Keratinocyte (primary cell): ENCODE results near the gene GSPT2.

Source experiments
- EZH2 ChIP-seq: IDR thresholded peaks from one replicate; pipeline ENCODE4 v1.6.1; 2012; ENCODE audit warnings: inconsistent platforms, mild to moderate bottlenecking, low read length, moderate library complexity
- TF ChIP-seq, protein P1 (sequence below), 3 experiments: IDR thresholded peaks in 1 of 3; conservative IDR thresholded peaks in 1 of 3; optimal IDR thresholded peaks in 1 of 3; 2 replicates in 2 of 3; 3 replicates in 1 of 3; pipeline versions ENCODE3 to v1.5.1; 2011; ENCODE audit warnings: low read length in 3 of 3, mild to moderate bottlenecking in 3 of 3, moderate library complexity in 2 of 3, control low read depth in 1 of 3, inconsistent platforms in 1 of 3; ENCODE audit not compliant: insufficient read depth in 2 of 3; ENCODE audit errors: extremely low read depth in 1 of 3

DNA sequence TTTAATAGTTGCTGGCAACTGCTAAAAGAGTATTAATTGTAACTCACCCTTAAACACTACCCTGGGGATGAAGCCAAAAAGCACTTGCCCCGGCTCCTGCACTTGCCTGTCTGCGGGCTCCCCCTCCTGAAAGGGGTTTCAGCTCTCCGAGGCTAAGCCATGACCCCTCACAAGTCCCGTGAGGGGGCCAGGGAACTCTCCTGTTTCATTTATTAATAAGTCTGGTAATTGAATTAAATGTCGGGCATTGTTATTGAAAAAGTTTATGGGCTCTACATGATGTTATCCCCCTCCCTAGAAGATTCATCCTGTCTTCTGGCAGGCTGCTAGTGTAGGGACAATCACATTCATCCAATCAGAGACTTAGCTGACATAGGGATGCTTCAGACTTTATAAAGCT lies 23.3 kb downstream of the GSPT2 start:
- TF ChIP-seq, protein P1, sequence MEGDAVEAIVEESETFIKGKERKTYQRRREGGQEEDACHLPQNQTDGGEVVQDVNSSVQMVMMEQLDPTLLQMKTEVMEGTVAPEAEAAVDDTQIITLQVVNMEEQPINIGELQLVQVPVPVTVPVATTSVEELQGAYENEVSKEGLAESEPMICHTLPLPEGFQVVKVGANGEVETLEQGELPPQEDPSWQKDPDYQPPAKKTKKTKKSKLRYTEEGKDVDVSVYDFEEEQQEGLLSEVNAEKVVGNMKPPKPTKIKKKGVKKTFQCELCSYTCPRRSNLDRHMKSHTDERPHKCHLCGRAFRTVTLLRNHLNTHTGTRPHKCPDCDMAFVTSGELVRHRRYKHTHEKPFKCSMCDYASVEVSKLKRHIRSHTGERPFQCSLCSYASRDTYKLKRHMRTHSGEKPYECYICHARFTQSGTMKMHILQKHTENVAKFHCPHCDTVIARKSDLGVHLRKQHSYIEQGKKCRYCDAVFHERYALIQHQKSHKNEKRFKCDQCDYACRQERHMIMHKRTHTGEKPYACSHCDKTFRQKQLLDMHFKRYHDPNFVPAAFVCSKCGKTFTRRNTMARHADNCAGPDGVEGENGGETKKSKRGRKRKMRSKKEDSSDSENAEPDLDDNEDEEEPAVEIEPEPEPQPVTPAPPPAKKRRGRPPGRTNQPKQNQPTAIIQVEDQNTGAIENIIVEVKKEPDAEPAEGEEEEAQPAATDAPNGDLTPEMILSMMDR (optimal IDR thresholded peaks at IDR 0.05 in 1 of 3, IDR thresholded peaks at IDR 0.05 in 1 of 3, conservative IDR thresholded peaks at IDR 0.05 in 1 of 3; ENCODE audit: extremely low read depth in 1 of 3, insufficient read depth in 2 of 3, low read length in 3 of 3) = no peak
- no peak for TF ChIP-seq EZH2
